Stimulated activated naive CD4-positive, alpha-beta T cell (primary cell): Measurements from ENCODE around the gene IRF8.
"Not testable (repeated sequence)": the region's sequence is repeated elsewhere in the genome, so short reads cannot be mapped to it uniquely, and the experiment has no call there.

Experiments used
- DNase-seq, 6 experiments: peaks; one replicate each; lab custom pipeline; 2025; lab: John Stamatoyannopoulos, UW

Gene IRF8

GRCh38 chr16:85894266-85894665 is 4.7 kb upstream of the IRF8 start:
- DNase-seq = no peak

GRCh38 chr16:85897382-85897781 is 1.6 kb upstream of the IRF8 start:
- DNase-seq = no peak

DNA sequence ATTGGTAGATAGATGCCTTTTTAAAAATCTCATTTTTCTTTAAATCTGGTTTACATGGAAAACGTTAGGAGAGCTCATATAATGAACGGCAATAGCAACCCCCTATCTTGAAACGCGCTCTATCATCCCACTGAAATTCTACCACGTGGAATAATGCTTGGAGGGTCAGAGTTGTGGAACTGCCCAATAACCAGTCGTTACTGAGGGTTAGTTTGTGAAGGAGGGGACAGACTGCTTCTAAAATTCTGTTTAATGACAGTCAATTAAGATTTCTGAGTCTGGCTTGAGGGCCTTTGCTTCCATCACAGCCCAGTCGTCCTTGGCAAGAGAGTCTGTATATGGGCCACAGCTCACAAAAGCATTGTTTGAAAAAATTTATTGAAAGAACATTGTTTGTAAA is 482 bp downstream of the IRF8 start:
- DNase-seq = no peak

- DNase-seq = no peak
Measured at GRCh38 chr16:85900027-85900792, 1.2 kb downstream of the IRF8 start.

GRCh38 chr16:85901110-85901509 is 2.1 kb downstream of the IRF8 start:
- no peak for DNase-seq

DNA sequence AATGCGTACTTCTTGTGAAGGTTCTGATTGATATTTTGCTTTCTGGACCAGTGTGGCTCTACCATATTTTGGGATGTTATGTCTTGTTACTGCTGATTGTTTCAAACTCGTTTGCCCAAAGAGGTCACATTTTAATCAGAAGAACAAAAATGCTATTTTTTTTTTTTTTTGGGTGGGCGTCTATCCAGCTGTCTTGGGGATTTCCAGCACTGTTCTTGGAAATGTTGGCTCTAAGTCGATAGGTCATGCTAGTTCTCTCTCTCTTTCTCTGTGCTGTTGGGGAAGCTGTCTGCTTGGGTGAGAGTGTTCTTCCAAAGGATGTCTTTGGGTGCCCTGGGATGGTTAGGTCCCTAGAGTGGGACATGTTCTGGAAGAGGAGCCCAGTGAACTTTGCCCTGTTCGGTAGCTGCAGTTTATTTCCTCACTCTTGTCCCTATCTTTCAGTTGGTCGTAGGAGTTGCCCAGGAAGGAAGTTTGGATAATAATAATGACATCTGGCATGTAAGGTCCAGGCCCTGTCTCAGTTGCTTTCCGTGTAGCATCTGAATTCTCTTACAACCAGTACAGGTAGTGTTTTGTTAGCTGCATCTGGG is 2.9 kb downstream of the IRF8 start:
- DNase-seq = no peak

- peak; percentile 13 to 52 (median 26) for DNase-seq
Measured at GRCh38 chr16:85902366-85903155, 3.6 kb downstream of the IRF8 start.

DNA sequence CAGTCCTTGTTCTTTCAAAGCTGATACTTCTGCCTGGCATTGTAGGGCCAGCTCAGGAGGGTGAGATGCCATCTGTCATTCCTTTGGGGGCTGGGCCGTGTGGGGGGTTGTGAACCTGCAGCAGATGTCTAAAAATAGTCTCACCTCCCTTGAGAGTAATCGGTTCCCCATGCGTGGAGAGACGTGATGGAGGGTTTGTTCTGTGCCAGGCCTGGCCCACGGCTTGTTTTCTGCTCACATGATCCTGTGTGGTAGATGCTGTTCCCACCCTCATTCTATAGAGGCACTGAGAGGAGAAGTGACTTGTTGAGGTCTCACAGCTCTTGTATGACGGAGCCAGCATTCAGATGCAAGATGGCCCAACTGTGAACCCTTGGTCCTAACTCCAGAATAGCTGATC is 4.6 kb downstream of the IRF8 start:
- no peak for DNase-seq

DNA sequence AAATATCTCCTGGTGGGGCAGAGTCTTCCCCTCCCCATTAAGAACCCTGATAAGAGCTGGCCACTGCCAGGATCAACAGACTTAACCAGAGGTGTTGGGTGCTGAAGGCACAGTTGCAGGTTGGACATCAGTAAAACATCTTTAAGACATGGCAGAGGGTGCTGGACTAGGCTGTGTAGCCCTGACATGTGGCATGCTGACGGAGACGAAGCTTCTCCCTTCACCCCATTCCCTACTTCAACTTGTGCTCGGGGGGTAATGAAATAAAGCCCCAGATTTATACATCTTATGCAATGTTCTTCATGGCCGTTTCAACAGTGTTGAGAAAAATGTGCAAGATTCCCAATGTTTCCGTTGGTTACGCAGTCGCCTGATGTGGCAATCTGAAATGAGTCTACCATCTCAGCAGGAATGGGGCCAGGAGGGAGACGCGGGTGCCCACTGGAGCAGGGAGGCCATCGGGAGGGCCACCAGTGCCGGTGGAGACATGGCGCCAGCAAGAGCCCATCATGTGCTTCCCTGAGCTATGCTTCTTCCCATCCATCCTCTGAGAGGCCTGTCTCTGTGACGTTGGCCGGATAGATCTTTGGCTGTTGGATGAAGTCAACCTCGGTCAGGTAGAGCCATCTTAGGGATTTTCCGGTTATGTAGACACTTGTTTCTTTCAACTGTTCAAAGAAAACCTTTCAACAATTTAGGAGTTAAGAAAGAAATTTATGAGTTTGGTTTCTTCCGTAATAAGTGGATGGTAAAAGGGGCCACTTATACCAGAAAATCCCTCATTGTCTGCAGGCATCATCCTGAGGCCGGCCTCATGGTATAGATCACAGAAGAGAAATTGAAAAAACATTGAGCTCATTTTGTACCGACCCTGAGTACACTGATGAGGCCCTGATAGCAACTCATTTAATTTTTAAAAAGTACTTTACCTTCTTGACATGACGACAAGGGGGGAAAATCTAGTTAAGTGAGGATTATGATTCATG is 6.4 kb downstream of the IRF8 start:
- no peak for DNase-seq

DNA sequence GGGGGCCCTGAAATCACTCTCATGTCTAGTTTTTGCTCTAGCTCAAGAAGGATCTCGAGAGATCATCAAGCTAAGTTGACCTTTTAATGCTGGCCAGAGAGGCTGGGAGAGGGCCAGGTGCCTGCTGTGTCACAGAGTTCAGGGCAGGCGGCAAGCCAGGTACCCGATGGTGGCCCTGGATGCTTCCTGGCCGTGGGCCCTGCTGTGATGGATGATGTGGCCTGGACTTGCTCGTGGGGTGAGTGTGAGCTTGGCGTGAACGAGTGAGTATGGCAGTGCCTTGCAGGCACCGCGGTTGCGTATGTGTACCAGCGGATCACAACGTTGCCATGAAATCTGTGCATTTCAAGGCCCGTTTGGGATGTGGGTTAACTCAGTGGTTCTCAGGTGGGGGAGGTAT is 7.4 kb downstream of the IRF8 start:
- no peak for DNase-seq

DNA sequence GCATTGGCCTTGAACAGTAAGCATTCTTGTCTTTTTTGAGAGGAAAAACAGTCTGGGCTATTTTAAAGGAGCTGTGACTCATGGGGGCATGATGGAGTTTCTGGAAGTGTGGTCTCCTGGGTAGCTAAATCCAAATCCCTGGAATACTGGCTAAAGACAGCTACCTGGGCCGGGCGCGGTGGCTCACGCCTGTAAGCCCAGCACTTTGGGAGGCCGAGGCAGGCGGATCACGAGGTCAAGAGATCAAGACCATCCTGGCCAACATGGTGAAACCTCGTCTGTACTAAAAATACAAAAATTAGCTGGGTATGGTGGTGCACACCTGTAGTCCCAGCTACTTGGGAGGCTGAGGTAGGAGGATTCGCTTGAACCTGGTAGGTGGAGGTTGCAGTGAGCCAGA is 8.3 kb downstream of the IRF8 start:
- not testable (repeated sequence) for DNase-seq

- DNase-seq = no peak
Measured at GRCh38 chr16:85908444-85908843, 9.5 kb downstream of the IRF8 start.

- DNase-seq = no peak
Measured at GRCh38 chr16:85908889-85909589, 10.1 kb downstream of the IRF8 start.

DNA sequence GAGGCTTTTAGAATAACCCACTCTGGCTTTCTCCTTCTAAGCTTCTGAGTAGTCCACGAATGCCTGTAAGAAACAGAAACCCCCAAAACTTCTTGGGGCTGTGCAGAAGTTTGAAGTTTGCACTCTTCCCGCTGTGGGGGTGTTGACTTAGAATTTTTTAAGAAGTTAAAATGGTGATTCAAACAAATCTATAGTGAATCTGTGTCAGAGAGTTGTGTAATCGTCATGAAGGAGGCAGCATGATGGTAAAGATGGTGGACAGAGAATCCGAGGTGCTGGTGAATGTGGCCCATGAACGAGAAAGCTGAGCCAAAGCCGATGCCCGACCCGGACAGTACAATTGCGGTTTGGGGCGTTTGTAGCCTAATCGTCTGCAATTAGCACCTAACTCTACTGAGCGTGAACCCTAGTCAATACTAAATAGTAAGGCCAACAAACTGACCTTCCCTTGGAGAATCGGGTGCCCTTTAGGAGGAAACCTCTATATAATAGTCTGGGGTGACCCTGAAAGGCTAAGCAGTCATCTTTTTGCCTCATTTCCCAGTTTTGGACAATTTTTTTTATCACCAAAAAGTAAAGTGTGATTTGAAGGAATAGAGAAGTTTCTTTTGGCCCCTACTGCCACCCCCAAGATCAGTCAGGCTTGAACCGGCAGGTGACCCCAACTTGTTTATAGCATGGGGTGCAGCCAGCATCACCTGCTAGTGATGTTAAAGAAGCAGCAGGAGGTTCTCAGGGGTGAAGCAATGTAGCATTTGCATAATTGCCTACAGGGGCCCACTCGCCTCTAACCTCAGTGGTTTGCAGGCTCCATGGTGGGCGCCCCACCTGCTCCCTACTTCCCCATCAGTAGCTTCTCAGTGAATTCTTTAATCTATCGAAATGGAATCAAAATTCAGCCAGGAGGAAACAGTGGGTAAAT is 11.2 kb downstream of the IRF8 start:
- no peak for DNase-seq

GRCh38 chr16:85910854-85911247 is 11.9 kb downstream of the IRF8 start:
- no peak for DNase-seq

GRCh38 chr16:85911251-85911930 is 12.4 kb downstream of the IRF8 start:
- DNase-seq = no peak

GRCh38 chr16:85912211-85912974 is 13.4 kb downstream of the IRF8 start:
- DNase-seq = no peak

GRCh38 chr16:85913141-85913601 is 14.2 kb downstream of the IRF8 start:
- DNase-seq = no peak
